Suprapubic skin (tissue), 4 donors: Measurements from ENCODE around the gene EHD4. TPM values are rescaled to one million over a fixed set of nuclear protein-coding genes. Genes with fewer than 3 reads are reported as not detected.

Source experiments
- DNase-seq, 2 donors: peaks; one replicate each; pipeline ENCODE4 v3.0.0-alpha.2; 2019; ENCODE audit warnings: low spot score in 2 of 2
- H3K27ac ChIP-seq: fragments of 200-600 bp; sonication (generic); one replicate; pipeline ENCODE4 v1.5.1; 2019
- H3K27me3 ChIP-seq: fragments of 200-600 bp; sonication (generic); one replicate; pipeline ENCODE4 v1.5.1; 2019
- H3K36me3 ChIP-seq: fragments of 200-600 bp; sonication (generic); one replicate; pipeline ENCODE4 v1.5.1; 2019
- H3K4me1 ChIP-seq: fragments of 200-600 bp; sonication (generic); one replicate; pipeline ENCODE4 v1.5.1; 2019
- H3K4me3 ChIP-seq: fragments of 200-600 bp; sonication (generic); one replicate; pipeline ENCODE4 v1.5.1; 2019; ENCODE audit warnings: mild to moderate bottlenecking
- H3K9me3 ChIP-seq: fragments of 200-600 bp; sonication (generic); one replicate; pipeline ENCODE4 v1.5.1; 2019
- CTCF ChIP-seq, 2 donors: fragments of 200-600 bp in 1 of 2; fragments of 450-650 bp in 1 of 2; sonication (generic) in 1 of 2; IDR thresholded peaks; one replicate each; pipeline ENCODE4 v1.5.1; 2016 to 2019; ENCODE audit warnings: antibody characterized with exemption in 2 of 2, mild to moderate bottlenecking in 1 of 2, moderate library complexity in 1 of 2
- EP300 ChIP-seq: sonication (generic); formaldehyde crosslinking; IDR thresholded peaks from one replicate; pipeline ENCODE4 v1.6.1; 2017; ENCODE audit warnings: antibody characterized with exemption
- POLR2A ChIP-seq, 2 donors: fragments of 450-650 bp; IDR thresholded peaks; one replicate each; pipeline ENCODE4 v1.6.1; 2017; ENCODE audit warnings: antibody characterized with exemption in 2 of 2, mild to moderate bottlenecking in 2 of 2, moderate library complexity in 2 of 2
- POLR2AphosphoS5 ChIP-seq, 3 donors: sonication (generic); formaldehyde crosslinking; IDR thresholded peaks; one replicate each; pipeline ENCODE4 v1.6.1; 2017; ENCODE audit warnings: antibody characterized with exemption in 3 of 3
- WGBS: methylation state at CpG from one replicate; pipeline ENCODE4 v1.1.5; 2018; 5-methylcytosine and 5-hydroxymethylcytosine counted together
- total RNA-seq, 4 donors: library from RNA; depleted of rRNA; stranded (reverse); fragments of >200 nt; gene quantifications; one replicate each; pipeline ENCODE4 v1.1.0, GENCODE V29; 2016

EHD4 gene
- total RNA-seq, 4 donors from 2014 or later: 16.0 to 31.4 (median 20.9) TPM

DNA sequence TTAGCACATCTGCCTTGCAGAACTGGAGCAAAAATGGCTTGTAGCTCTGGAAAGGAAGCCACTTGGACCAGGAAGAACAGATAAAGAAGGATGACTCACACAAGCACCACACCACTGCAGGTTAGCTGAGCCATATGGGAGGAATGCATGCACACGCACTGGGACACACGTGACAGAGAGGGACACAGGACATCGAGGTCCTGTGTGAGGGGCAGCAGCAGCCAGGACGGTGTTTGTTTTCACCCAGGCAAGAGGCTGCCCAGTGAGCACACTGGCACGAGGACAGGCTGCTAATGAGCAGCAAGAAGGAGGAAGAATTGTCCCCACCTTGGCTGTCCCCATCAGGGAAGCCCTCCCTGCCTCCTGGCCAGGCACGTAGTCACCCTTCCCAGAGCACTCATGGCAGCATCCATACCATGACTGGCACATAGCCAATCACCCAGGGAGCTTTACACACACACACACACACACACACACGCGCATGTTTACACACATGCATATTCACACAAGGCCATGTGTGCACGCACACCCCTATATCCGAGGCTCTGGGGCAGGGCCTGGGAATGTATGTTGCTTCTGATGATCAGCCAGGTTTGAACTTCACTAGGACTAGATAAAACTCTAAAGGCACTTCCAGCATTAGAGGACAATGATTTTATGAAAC lies 54.5 kb downstream of the EHD4 start:
- Histone ChIP-seq H3K4me3 (no peak overlapping the region), H3K36me3 (peaks cover 17% of the 10 kb centered on the region), H3K4me1 (peaks cover 42% of the 10 kb centered on the region), H3K9me3 (no peaks in the 10 kb centered on the region), H3K27ac (peak overlapping the region; percentile 52), H3K27me3 (no peaks in the 10 kb centered on the region)
- no peak for DNase-seq
- no peak for TF ChIP-seq CTCF (IDR thresholded peaks at IDR 0.05)
- TF ChIP-seq POLR2A (IDR thresholded peaks at IDR 0.05): no peak
- TF ChIP-seq POLR2AphosphoS5 (IDR thresholded peaks at IDR 0.05): no peak
- no peak for TF ChIP-seq EP300
- 58% methylated on average over 9 of the region's 10 CpGs for WGBS

GRCh38 chr15:41915255-41915994 lies 56.9 kb downstream of the EHD4 start:
- Histone ChIP-seq H3K27me3 (no peaks in the 10 kb centered on the region), H3K9me3 (no peaks in the 10 kb centered on the region), H3K36me3 (peaks cover 21% of the 10 kb centered on the region), H3K4me1 (peaks cover 45% of the 10 kb centered on the region), H3K27ac (peak overlapping the region; percentile 57), H3K4me3 (no peak overlapping the region)
- WGBS: 84% methylated on average over 6 of the region's 6 CpGs
- DNase-seq: no peak
- TF ChIP-seq POLR2AphosphoS5 (IDR thresholded peaks at IDR 0.05) (no peak), POLR2A (IDR thresholded peaks at IDR 0.05) (no peak), EP300 (no peak), CTCF (IDR thresholded peaks at IDR 0.05) (no peak)

GRCh38 chr15:41914411-41914810 lies 57.9 kb downstream of the EHD4 start:
- 82% methylated on average over 5 of the region's 5 CpGs for WGBS
- Histone ChIP-seq H3K27me3 (no peaks in the 10 kb centered on the region), H3K4me3 (no peak overlapping the region), H3K27ac (no peak overlapping the region), H3K36me3 (peaks cover 29% of the 10 kb centered on the region), H3K4me1 (peaks cover 45% of the 10 kb centered on the region), H3K9me3 (no peaks in the 10 kb centered on the region)
- no peak for DNase-seq
- TF ChIP-seq EP300 (no peak), POLR2AphosphoS5 (IDR thresholded peaks at IDR 0.05) (no peak), POLR2A (IDR thresholded peaks at IDR 0.05) (no peak), CTCF (IDR thresholded peaks at IDR 0.05) (no peak)

DNA sequence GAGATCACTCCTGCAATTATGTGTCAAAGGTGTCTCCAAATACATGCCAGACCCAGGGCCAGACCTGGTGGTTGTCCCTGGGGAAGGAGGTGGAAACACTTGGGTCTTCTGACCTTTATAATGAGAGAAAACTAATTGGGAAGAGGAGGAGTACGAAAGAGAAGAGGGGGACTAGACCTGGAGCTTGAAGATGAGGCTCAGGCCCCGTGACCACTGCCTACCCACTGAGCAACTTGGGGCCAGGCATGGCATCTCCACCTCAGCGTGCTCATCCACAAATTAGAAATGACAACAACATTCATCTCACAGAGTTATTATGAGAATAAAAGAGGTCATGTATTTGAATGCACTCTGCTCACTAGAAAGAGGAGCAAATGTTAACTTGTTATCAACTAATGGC lies 59.1 kb downstream of the EHD4 start:
- DNase-seq: no peak
- no peak for TF ChIP-seq CTCF (IDR thresholded peaks at IDR 0.05)
- TF ChIP-seq POLR2A (IDR thresholded peaks at IDR 0.05): no peak
- TF ChIP-seq POLR2AphosphoS5 (IDR thresholded peaks at IDR 0.05): no peak
- H3K4me1 ChIP-seq: peaks cover 41% of the 10 kb centered on the region
- H3K36me3 ChIP-seq: peaks cover 29% of the 10 kb centered on the region
- 86% methylated on average over 3 of the region's 3 CpGs for WGBS
- H3K4me3 ChIP-seq: no peak overlapping the region
- no peaks in the 10 kb centered on the region for H3K27me3 ChIP-seq
- H3K27ac ChIP-seq: no peak overlapping the region
- H3K9me3 ChIP-seq: no peaks in the 10 kb centered on the region

GRCh38 chr15:41911691-41912345 lies 60.5 kb downstream of the EHD4 start:
- TF ChIP-seq EP300: no peak
- Histone ChIP-seq H3K36me3 (peaks cover 39% of the 10 kb centered on the region), H3K9me3 (no peaks in the 10 kb centered on the region), H3K4me1 (peaks cover 27% of the 10 kb centered on the region), H3K4me3 (no peak overlapping the region), H3K27me3 (no peaks in the 10 kb centered on the region), H3K27ac (no peak overlapping the region)
- DNase-seq: no peak
- WGBS: 75% methylated on average over 9 of the region's 14 CpGs
